H9 (cell line): ENCODE results near the gene RNASEL. TPM values are rescaled to one million over a fixed set of nuclear protein-coding genes. Genes with fewer than 3 reads are reported as not detected.

ENCODE experiments used
- DNase-seq: peaks from one replicate; pipeline ENCODE4 v3.0.0-alpha.2; 2017
- H2AFZ ChIP-seq: one replicate; pipeline ENCODE4 v1.6.1; 2013; ENCODE audit warnings: mild to moderate bottlenecking, low read length, control low read depth, moderate library complexity
- H2AK5ac ChIP-seq: 2 replicates; pipeline ENCODE4 v1.6.1; 2013; ENCODE audit warnings: low read length, control low read depth, mixed read lengths; ENCODE audit not compliant: insufficient read length
- H2BK120ac ChIP-seq: one replicate; pipeline ENCODE4 v1.6.1; 2013; ENCODE audit warnings: low read depth, mild to moderate bottlenecking, low read length, control low read depth, inconsistent platforms; ENCODE audit not compliant: poor library complexity, severe bottlenecking
- H2BK12ac ChIP-seq: 2 replicates; pipeline ENCODE4 v1.6.1; 2013; ENCODE audit warnings: low read length, control low read depth, mixed read lengths, low read depth; ENCODE audit not compliant: insufficient read length
- H2BK15ac ChIP-seq: 2 replicates; pipeline ENCODE4 v1.6.1; 2013; ENCODE audit warnings: low read depth, low read length, control low read depth
- H2BK20ac ChIP-seq: one replicate; pipeline ENCODE4 v1.6.1; 2013; ENCODE audit warnings: low read depth, mild to moderate bottlenecking, low read length, control low read depth, inconsistent platforms; ENCODE audit not compliant: poor library complexity, severe bottlenecking
- H2BK5ac ChIP-seq: 2 replicates; pipeline ENCODE4 v1.6.1; 2013; ENCODE audit warnings: low read length, control low read depth, mixed read lengths; ENCODE audit not compliant: insufficient read length
- H3K14ac ChIP-seq: 2 replicates; pipeline ENCODE4 v1.6.1; 2013; ENCODE audit warnings: low read length, control low read depth; ENCODE audit not compliant: insufficient read depth
- H3K18ac ChIP-seq: 2 replicates; pipeline ENCODE4 v1.6.1; 2013; ENCODE audit warnings: low read depth, mild to moderate bottlenecking, mixed read lengths, low read length, control low read depth; ENCODE audit not compliant: insufficient read length
- H3K23ac ChIP-seq: 2 replicates; pipeline ENCODE4 v1.6.1; 2013; ENCODE audit warnings: low read length, control low read depth, mixed read lengths, low read depth; ENCODE audit not compliant: insufficient read length
- H3K23me2 ChIP-seq: 2 replicates; pipeline ENCODE4 v1.6.1; 2013; ENCODE audit warnings: low read depth, mild to moderate bottlenecking, mixed read lengths, low read length, control low read depth; ENCODE audit not compliant: insufficient read length, poor library complexity, severe bottlenecking
- H3K27ac ChIP-seq: 2 replicates; pipeline ENCODE4 v1.5.1; 2013; ENCODE audit warnings: low read length, control low read depth, mixed read lengths, low read depth; ENCODE audit not compliant: insufficient read length
- H3K27me3 ChIP-seq: 2 replicates; pipeline ENCODE4 v1.6.1; 2013; ENCODE audit warnings: low read length, control low read depth, inconsistent platforms; ENCODE audit not compliant: insufficient read depth
- H3K4ac ChIP-seq: 2 replicates; pipeline ENCODE4 v1.6.1; 2013; ENCODE audit warnings: low read depth, mild to moderate bottlenecking, control low read depth, inconsistent platforms, low read length, moderate library complexity
- H3K4me1 ChIP-seq: 2 replicates; pipeline ENCODE4 v1.6.1; 2013; ENCODE audit warnings: low read length, control low read depth, inconsistent platforms; ENCODE audit not compliant: insufficient read depth
- H3K4me2 ChIP-seq: 2 replicates; pipeline ENCODE4 v1.6.1; 2013; ENCODE audit warnings: low read length, control low read depth, mixed read lengths; ENCODE audit not compliant: insufficient read length, insufficient read depth
- H3K56ac ChIP-seq: 2 replicates; pipeline ENCODE4 v1.6.1; 2013; ENCODE audit warnings: low read depth, mild to moderate bottlenecking, mixed read lengths, low read length, control low read depth; ENCODE audit not compliant: insufficient read length
- H3K79me1 ChIP-seq: 2 replicates; pipeline ENCODE4 v1.6.1; 2013; ENCODE audit warnings: low read depth, mild to moderate bottlenecking, moderate library complexity, low read length, control low read depth, inconsistent platforms; ENCODE audit not compliant: insufficient read depth, poor library complexity, severe bottlenecking
- H3K79me2 ChIP-seq: 2 replicates; pipeline ENCODE4 v1.6.1; 2013; ENCODE audit warnings: low read length, control low read depth, inconsistent platforms; ENCODE audit not compliant: insufficient read depth
- H3K9ac ChIP-seq: 2 replicates; pipeline ENCODE4 v1.6.1; 2013; ENCODE audit warnings: low read length, control low read depth, mixed read lengths; ENCODE audit not compliant: insufficient read length; ENCODE audit errors: extremely low read depth
- H3K9me3 ChIP-seq: one replicate; pipeline ENCODE4 v1.6.1; 2013; ENCODE audit warnings: low read depth, low read length, inconsistent platforms; ENCODE audit not compliant: control insufficient read depth
- H3T11ph ChIP-seq: one replicate; pipeline ENCODE4 v1.6.1; 2013; ENCODE audit warnings: mild to moderate bottlenecking, low read length, control low read depth, inconsistent platforms
- H4K20me1 ChIP-seq: one replicate; pipeline ENCODE4 v1.6.1; 2013; ENCODE audit not compliant: control insufficient read depth, insufficient read length, insufficient read depth
- H4K5ac ChIP-seq: 2 replicates; pipeline ENCODE4 v1.6.1; 2013; ENCODE audit warnings: low read depth, mild to moderate bottlenecking, mixed read lengths, low read length, control low read depth; ENCODE audit not compliant: insufficient read length
- H4K8ac ChIP-seq: replicated peaks from 2 replicates; pipeline ENCODE4 v1.6.1; 2013; ENCODE audit warnings: low read length, control low read depth, mixed read lengths, low read depth; ENCODE audit not compliant: insufficient read length
- H4K91ac ChIP-seq: 2 replicates; pipeline ENCODE4 v1.6.1; 2013; ENCODE audit warnings: low read depth, mild to moderate bottlenecking, moderate library complexity, mixed read lengths, low read length, control low read depth; ENCODE audit not compliant: insufficient read length
- H3K27ac Mint-ChIP-seq, 3 experiments: 2 replicates in 2 of 3; 3 replicates in 1 of 3; pipeline ENCODE4 v1.8.0; 2020 to 2021; ENCODE audit warnings: mixed read lengths in 3 of 3, mild to moderate bottlenecking in 1 of 3, moderate library complexity in 1 of 3
- H3K27me3 Mint-ChIP-seq: 2 replicates; pipeline ENCODE4 v1.8.0; 2021; ENCODE audit warnings: low read depth, mild to moderate bottlenecking, moderate library complexity, mixed read lengths
- H3K36me3 Mint-ChIP-seq, 3 experiments: 2 replicates in 2 of 3; 3 replicates in 1 of 3; pipeline ENCODE4 v1.8.0; 2020 to 2021; ENCODE audit warnings: low read depth in 3 of 3, mixed read lengths in 3 of 3; ENCODE audit not compliant: insufficient read depth in 1 of 3
- H3K4me1 Mint-ChIP-seq, 2 experiments: 2 replicates each; pipeline ENCODE4 v1.8.0; 2020; ENCODE audit warnings: mixed read lengths in 2 of 2
- H3K4me3 Mint-ChIP-seq, 2 experiments: 2 replicates in 1 of 2; 3 replicates in 1 of 2; pipeline ENCODE4 v1.8.0; 2020 to 2021; ENCODE audit warnings: mild to moderate bottlenecking in 2 of 2, mixed read lengths in 2 of 2, moderate library complexity in 1 of 2
- H3K9me3 Mint-ChIP-seq, 2 experiments: 2 replicates in 1 of 2; 3 replicates in 1 of 2; pipeline ENCODE4 v1.8.0; 2020; ENCODE audit warnings: mild to moderate bottlenecking in 2 of 2, mixed read lengths in 2 of 2, moderate library complexity in 1 of 2
- CTCF ChIP-seq: fragments of 200-600 bp; sonication (generic); conservative IDR thresholded peaks from 3 replicates; pipeline ENCODE4 v1.8.0; 2021; ENCODE audit warnings: antibody characterized with exemption, mild to moderate bottlenecking
- WGBS: extraction: QIAGEN DNeasy Blood & Tissue Kit; methylation state at CpG from one replicate; pipeline ENCODE4 v1.1.7; 2013; ENCODE audit warnings: missing lambda C conversion rate, low lambda C conversion rate, mixed read lengths; ENCODE audit not compliant: insufficient read length; ENCODE audit errors: extremely low coverage; 5-methylcytosine and 5-hydroxymethylcytosine counted together
- total RNA-seq: library from RNA; stranded (reverse); gene quantifications from 2 replicates; pipeline ENCODE4 v1.2.1, GENCODE V29; 2021

RNASEL gene
- total RNA-seq, 1 experiment from 2014 or later: 0.63 TPM

- peak overlapping the region; percentile 52 for H3K4me2 ChIP-seq
- H3K79me2 ChIP-seq: no peaks in the 10 kb centered on the region
- H2BK12ac ChIP-seq: no peak overlapping the region
- H3K9me3 ChIP-seq: no peaks in the 10 kb centered on the region
- Mint-ChIP-seq H3K27ac (peak overlapping the region; percentile 18 to 92 (median 35); a peak in 5 of 7 replicates), H3K27me3 (peaks cover 68% of the 10 kb centered on the region), H3K4me1 (peaks cover 66 to 68% of the 10 kb centered on the region in 2 experiments), H3K9me3 (peaks cover 5 to 9% of the 10 kb centered on the region in 2 experiments; a peak in 4 of 5 replicates), H3K36me3 (peaks cover 0 to 9% (median 0%) of the 10 kb centered on the region in 3 experiments; a peak in 2 of 7 replicates), H3K4me3 (peak overlapping the region; percentile 69 to 78)
- no peak overlapping the region for H2BK120ac ChIP-seq
- H3K4me1 ChIP-seq: peaks cover 15% of the 10 kb centered on the region; the same call in 1 of the 2 replicates
- H3K23me2 ChIP-seq: peaks cover 15% of the 10 kb centered on the region
- H3K4ac ChIP-seq: no peak overlapping the region
- no peak for TF ChIP-seq CTCF
- no peaks in the 10 kb centered on the region for H3K79me1 ChIP-seq
- no peak overlapping the region for H3K14ac ChIP-seq
- no peak overlapping the region for H4K5ac ChIP-seq
- no peak overlapping the region for H3T11ph ChIP-seq
- H2AFZ ChIP-seq: no peak overlapping the region
- no peak overlapping the region for H3K27ac ChIP-seq
- no peak overlapping the region for H3K56ac ChIP-seq
- H4K8ac ChIP-seq: no peak overlapping the region
- no peak overlapping the region for H2BK5ac ChIP-seq
- peak; percentile 74 for DNase-seq
- H4K20me1 ChIP-seq: no peaks in the 10 kb centered on the region
- no peak overlapping the region for H2AK5ac ChIP-seq
- H2BK20ac ChIP-seq: no peak overlapping the region
- no peak overlapping the region for H3K23ac ChIP-seq
- WGBS: no CpG with 5 or more reads among the region's 17 CpGs
- H4K91ac ChIP-seq: no peak overlapping the region
- H3K18ac ChIP-seq: peak overlapping the region; percentile 29
- H3K9ac ChIP-seq: no peak overlapping the region
- no peaks in the 10 kb centered on the region; the same call in 1 of the 2 replicates for H3K27me3 ChIP-seq
- H2BK15ac ChIP-seq: no peak overlapping the region
Measured at GRCh38 chr1:182616130-182617013, 27.3 kb upstream of the RNASEL start.
